Left lobe of liver (tissue), 2 donors: ENCODE measurements around the gene PSMD11. TPM values are rescaled to one million over a fixed set of nuclear protein-coding genes. Genes with fewer than 3 reads are reported as not detected.
"Not testable (repeated sequence)": the region's sequence is repeated elsewhere in the genome, so short reads cannot be mapped to it uniquely, and the experiment has no call there.

Experiments used
- ATAC-seq: fragments of 200-7000 bp; cut with Tn5 transposase; one replicate; pipeline ENCODE4 v1.9.1; 2020; ENCODE audit warnings: mild to moderate bottlenecking, moderate library complexity
- DNase-seq: peaks from one replicate; pipeline ENCODE4 v3.0.0-alpha.2; 2020; ENCODE audit warnings: low spot score
- total RNA-seq: library from RNA; stranded (reverse); gene quantifications from one replicate; pipeline ENCODE4 v1.2.1, GENCODE V29; 2021
- donor health status: DM: no; HTN: no; CAD: no; lungs with moderate emphysema.
- donor health status: DM: no; HTN: yes; CAD: no.

Gene PSMD11
- 49.1 TPM for total RNA-seq

DNA sequence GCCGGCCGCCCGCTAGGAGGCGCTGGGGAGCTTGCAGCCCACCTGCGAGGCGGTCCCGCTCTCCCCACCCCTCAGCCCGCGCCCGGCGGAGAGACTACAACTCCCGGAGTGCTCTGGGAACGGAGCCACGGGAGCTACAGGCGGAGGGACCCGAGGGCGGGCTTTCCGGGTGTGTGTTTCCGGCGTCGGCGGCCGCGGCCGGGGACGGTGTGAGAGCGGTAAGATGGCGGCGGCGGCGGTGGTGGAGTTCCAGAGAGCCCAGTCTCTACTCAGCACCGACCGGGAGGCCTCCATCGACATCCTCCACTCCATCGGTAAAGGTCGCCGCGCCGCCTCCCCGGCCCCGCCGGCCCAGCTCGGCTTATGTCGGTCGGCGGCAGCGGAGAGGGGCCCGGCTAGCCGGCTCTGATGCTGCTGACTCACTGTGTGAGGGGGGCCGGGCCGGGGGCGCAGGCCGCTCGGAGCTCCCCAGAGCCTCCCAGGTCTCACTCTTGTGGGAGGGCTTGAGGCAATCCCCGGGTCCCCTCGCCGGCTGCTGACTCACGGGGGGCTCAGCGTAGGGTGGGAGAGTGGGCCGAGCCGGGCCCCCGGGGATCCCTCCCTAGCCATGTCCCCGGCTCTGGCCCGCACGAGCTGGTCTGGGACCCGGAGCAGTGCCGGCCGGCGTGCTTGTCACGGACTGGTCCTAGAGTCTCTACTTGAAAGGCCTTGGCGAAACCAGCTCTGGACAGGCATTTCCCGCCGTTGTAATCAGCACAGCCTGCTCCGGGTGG lies at the start of gene PSMD11:
PSMD11 (plus strand) TSS at position 210 of the 773 bp plus-strand sequence; CDS start at position 224, 14 bp downstream.
- peak; percentile 97 for ATAC-seq
- DNase-seq = peak; percentile 99

DNA sequence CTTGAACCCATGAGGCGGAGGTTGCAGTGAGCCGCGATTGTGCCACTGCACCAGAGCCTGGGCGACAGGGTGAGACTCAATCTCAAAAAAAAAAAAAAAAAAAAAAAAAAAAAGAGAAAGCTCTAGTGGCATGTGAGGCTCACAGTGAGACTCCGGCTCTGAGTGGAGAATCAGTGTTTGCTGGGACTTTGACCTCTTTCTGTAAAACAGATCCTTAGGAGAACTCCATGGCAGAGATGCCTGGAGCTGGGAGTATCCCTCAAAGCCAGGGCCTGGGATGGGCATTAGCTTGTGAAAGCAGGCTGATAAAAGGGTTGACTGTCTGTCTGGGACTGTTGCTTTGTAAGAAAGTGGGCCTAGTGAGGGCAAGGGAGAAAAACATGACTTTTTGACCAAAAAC lies 48.0 kb upstream of the PSMD11 start:
- ATAC-seq = peak; percentile 59
- DNase-seq = no peak

DNA sequence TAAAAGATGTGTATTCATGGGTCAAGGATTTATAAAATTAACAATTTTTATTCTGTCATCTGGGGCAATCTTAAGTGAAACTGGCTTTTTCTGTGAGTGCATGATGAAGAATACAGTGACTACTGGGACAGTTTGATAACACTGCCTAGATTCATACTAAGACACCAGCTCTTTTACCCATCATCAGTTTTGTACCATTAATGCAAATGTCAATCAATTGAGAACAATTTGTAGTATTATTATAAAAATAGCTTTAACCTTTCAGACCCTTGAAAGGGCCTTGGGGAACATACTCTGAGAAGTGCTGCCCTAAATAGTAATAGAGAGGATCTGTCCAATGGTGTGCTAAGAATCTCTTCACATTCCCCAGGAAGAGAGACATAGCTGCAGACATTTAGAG lies 45.4 kb upstream of the PSMD11 start:
- DNase-seq (no peak), ATAC-seq (no peak)

DNA sequence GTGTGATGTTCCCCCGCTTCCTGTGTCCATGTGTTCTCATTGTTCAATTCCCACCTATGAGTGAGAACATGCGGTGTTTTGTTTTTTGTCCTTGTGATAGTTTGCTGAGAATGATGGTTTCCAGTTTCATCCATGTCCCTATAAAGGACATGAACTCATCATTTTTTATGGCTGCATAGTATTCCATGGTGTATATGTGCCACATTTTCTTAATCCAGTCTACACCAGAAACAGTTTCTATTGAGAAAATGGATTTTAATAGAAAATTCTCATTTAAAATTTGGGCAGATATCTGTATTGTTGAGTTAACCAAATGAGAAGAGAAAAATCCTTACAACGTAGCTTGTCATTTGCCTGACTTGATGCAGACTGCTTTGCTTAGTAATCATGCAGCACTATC lies 34.2 kb upstream of the PSMD11 start:
- ATAC-seq, DNase-seq: not testable (repeated sequence)

DNA sequence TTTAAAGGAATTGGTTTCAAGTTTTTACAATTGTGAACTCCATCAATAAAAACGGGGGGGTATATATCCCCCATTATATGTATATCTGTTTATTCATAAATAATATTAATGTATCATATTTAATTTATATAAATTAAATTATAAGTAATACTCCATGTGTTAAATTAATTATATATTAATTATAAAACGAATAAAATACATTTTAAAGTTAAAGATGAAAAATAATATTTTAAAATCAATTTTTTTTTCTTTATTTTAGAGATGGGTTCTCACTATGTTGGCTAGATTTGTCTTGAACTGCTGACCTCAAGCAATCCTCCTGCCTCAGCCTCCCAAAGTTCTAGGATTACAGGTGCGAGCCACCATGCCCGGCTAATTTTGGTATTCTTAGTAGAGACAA lies 17.4 kb upstream of the PSMD11 start:
- no peak for DNase-seq
- ATAC-seq = no peak

DNA sequence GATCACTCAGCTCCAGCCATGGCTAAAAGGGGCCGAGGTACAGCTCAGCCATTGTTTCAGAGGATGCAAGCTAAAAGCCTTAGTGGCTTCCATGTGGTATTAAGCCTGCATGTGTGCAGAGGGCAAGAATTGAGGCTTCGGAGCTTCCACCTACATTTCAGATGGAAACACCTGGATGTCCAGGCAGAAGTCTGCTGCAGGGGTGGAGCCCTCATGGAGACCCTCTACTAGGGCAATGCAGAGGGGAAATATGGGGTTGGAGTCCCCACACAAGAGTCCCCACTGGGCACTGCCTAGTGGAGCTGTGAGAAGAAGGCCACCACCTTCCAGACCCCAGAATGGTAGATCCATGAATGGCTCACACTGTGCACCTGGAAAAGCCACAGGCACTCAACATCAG lies 14.7 kb upstream of the PSMD11 start:
- ATAC-seq (no peak), DNase-seq (no peak)

DNA sequence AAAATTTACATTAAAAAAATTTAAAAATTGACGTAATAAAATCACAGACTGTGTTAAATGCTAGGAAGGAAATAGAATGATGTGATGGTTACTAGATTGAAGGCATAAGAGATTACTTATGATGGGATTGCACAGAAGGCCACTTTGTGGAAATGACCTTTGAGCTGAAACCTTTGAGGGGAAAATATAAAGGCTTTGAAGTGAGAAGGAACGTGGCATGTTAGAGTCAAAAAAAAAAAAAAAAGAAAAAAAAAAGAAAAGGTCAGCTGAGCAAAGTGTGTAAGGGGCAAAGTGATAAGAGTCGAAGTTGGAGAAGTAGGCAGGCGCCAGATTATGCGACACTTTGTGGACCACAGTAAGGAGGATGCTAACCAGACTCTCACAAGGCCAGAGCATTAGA lies 3.6 kb upstream of the PSMD11 start:
- no peak for ATAC-seq
- no peak for DNase-seq

DNA sequence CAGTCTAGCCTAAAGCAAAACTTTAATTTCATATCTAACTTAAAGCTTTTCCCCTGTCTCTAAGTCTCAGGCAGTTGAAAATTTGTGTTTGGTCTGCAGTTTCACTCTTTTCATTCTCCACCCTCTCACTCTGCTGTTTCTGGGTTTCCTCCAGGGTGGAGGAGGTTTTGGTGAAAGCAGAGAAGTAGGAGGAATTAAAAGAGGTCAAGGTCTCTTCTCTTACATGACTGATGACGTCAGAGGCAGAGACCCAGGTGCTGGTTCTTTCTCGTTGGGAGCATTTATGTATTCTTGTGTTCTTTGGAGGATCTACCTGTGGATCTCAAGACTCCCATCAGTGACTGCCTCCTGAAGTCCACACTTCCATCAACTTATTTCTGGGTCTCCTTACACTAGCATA lies 2.4 kb upstream of the PSMD11 start:
- ATAC-seq (no peak), DNase-seq (no peak)

DNA sequence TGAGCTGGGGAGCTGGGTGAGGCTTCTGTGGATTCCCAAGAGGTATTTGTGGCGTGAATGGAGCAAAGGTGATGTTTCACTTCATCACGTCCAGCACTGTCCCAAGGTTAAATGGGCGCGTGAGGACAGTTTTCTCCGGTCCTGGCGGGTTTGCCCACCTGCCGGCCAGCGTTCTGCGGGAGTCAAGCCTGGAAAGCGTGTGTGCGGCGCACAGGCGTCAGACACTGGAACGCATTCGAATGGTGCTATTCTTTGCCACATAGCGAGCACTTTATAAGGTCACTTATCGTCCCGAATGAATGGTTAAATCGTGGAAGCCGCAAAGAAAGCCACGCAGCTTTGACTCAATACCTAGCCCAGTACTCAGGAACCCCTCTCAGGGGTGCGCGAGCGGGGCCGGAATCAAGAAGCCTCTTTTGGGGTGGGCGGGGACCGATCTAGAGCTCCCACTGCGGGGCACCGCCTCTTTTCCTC lies 446 bp upstream of the PSMD11 start:
- ATAC-seq = no peak
- no peak for DNase-seq

DNA sequence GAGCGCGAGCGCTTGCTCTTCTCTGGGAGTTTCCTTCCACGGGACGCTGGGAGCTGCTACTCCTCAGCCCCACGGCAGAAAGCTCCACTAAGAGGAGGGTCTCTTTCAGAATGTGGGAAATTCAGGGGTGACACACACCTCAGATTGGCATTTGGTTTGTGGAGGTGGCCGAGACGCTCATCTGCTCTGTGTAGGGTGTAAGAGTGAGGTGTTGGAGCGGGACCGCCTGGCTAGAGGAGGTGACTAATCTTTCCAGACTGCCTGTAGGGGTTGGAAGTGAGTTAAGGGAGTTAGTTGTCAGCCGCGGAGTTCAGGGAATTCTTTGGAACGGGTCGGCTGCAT lies 735 bp downstream of the PSMD11 start:
- ATAC-seq (peak; percentile 49), DNase-seq (no peak)

DNA sequence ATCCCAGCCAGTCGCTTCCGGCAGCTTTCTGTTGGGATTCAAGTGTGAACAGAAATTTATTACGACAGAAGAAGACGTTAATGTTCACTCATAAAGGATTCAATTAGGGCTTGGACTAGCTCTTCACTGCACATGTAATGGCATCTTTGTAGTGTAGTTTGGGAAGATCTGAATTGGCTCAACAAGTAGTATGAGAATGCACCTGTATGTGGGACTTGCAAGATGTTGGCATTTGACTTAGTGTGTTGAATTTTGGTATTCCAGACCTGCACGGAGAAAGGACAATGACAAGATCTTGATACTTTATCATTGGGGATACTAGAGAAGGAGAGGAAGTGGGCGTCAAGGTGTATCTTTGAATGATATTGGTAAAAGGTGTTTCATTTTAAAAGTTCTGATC lies 1.2 kb downstream of the PSMD11 start:
- no peak for DNase-seq
- ATAC-seq = no peak

DNA sequence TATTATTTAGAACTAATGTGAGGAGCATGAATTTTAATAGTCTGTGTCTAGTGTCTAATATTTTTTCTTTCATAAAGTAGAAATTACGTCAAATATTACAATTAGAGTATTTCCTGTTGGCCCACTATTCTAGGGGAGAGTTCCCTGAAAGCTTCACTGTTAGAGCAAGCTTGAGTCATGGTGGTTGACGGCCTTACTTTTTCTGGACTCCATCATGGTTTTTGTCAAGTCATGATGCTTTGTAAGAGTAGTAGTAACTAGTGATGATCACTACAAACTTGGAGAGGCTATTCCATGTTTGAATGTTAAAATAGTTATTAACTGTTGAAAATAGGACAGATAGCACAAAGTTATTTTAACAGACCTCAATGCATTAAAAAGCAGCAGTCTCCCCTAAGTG lies 1.7 kb downstream of the PSMD11 start:
- ATAC-seq (no peak), DNase-seq (no peak)

DNA sequence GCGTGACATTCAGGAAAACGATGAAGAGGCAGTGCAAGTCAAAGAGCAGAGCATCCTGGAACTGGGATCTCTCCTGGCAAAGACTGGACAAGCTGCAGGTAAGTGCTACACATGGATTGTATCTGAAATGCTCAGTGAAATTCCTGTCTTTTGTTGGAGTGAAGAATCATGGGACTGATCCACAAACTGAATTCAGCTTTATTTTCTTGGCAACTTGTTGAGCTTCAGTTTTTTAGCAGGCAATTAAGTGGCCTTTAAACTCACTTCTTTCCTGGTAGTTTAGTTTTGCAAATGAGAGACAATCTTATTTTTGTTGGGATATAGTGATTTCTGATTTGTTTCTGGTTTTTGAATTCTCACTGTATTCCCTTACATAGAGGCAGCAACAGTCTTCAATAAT lies 2.6 kb downstream of the PSMD11 start:
- ATAC-seq = no peak
- DNase-seq = no peak

DNA sequence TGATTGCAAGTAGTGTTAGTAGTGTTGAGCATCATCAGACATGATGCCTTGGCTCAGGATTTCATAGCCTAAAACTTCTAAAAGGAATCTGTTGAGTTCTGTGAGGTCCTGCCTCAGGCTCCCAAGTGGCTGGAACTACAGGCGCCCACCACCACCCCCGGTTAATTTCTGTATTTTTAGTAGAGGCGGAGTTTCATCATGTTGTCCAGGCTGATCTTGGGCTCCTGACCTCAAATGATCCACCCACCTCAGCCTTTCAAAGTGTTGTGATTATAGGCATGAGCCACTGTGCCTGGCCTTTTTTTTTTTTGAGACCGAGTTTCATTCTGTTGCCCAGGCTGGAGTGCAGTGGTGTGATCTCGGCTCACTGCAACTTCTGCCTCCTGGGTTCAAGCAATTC lies 5.7 kb downstream of the PSMD11 start:
- ATAC-seq (no peak), DNase-seq (no peak)

DNA sequence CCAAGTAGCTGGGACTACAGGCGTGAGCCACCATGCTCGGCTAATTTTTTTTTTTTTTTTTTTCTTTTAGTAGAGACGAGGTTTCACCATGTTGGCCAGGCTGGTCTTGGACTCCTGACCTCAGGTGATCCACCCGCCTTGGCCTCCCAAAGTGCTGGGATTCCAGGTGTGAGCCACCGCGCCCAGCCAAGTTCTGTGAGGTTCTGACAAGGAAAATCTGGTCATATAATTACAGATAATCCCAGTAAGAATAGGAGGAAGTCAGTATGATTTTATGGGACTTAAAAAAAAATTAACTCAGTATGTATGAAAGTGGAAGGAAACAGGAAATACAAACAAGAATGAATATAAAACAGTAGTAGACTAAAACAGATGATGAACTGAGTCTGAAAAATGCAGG lies 6.1 kb downstream of the PSMD11 start:
- not testable (repeated sequence) for DNase-seq, ATAC-seq

DNA sequence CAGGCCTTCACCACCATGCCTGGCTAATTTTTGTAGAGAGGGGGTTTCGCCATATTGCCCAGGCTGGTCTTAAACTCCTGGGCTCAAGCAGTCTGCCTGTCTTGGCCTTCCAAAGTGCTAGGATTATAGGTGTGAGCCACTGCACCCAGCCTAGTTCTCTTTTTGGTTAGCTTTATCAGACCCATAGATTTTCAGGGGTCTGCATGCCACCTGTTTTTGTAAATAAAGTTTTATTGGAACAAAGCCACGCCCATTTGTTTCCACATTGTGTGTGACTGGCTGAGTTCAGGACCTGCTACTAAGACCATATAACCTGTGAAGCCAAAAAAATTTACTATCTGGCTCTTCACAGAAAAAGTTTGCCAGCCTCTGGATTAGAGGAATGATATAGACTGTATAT lies 7.6 kb downstream of the PSMD11 start:
- DNase-seq (no peak), ATAC-seq (no peak)

DNA sequence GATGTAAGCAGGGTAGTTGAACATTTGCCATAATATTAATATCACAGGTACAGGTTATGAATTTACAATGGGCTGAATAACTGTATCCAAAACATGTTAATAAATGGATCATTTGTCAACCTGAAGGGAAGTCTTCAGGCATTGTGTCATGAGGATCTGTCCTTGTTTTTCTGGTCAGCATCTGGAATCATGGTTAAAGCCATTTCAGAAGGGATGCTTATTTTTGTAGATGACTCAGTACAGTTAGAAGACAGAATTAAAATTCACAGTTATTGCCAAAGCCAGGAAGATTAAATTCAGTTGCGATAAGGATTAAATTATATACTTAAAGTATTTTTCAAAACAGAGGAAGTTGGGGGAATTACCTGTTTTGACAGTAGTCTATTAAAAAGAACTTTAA lies 8.0 kb downstream of the PSMD11 start:
- DNase-seq = no peak
- no peak for ATAC-seq

DNA sequence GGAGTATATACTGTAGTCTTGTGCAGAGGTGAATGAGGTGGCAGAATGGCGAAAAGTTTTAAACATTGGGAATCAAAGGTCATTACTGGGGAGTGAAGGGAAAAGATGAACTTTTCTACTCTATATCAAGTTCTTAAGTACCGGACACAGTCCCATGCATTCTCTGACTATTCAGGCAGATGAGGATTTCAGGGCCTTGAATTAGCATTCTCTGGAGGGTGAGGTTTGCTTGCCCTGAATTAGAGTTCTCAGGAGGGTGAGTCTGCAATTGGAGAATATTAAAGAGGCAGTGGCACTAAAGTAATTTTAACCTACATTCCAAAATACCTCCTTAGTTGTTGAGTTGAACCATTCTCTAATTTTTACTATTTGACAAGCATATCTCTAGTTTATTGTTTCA lies 9.1 kb downstream of the PSMD11 start:
- DNase-seq (no peak), ATAC-seq (no peak)

DNA sequence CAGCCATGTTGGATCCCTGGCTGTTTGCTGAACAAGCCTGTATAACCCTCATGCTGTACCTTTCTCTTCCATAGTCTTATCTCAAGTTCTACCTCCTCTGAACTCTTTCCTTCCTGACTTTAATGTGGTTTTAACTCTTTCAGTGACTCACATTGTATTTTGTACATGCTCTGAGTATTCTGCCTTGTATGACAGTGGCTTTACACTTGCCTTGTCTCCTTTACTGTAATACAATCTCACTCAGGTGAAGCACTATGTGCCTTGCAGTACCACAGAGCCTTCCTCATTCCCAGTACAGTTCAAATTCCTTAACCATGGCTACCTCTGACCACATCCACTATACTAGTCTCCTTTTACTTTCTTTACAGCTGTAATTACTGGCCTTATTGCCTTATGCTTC lies 14.1 kb downstream of the PSMD11 start:
- ATAC-seq = no peak

DNA sequence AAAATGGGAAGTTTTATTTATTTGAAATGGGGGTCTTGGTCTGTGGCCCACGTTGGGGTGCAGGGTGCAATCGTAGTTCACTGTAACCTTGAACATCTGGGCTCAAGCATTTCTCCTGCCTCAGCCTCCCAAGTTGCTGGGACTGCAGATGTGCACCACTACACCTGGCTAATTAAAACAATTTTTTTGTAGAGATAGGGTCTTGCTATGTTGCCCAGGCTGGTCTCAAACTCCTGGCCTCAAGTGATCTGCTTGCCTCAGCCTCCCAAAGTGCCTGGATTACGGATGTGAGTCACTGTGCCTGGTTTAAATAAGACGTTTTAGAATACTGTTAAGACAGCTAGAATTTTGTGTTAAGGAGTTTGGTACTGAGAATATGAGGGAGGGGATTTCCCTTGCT lies 15.7 kb downstream of the PSMD11 start:
- DNase-seq = no peak
- no peak for ATAC-seq

More for the DNA sequence above, 14.1 kb downstream of the PSMD11 start:
- DNase-seq = no peak

DNA sequence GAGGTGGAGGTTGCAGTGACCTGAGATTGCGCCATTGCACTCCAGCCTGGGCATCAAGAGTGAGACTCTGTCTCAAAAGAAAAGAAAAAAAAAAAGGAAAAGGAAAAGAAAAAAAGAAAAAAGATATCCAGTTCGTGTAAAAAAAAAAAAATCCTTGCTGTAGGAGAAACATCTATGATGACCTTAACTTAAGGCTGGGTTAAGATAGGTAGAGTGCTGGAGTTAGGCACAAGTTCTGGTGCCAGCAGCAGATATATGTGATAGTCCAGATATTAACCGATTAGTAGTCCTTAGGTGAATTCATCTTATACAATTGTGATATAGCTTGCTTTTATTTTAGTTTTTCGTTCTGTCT lies 17.2 kb downstream of the PSMD11 start:
- DNase-seq (no peak), ATAC-seq (peak; percentile 59)

DNA sequence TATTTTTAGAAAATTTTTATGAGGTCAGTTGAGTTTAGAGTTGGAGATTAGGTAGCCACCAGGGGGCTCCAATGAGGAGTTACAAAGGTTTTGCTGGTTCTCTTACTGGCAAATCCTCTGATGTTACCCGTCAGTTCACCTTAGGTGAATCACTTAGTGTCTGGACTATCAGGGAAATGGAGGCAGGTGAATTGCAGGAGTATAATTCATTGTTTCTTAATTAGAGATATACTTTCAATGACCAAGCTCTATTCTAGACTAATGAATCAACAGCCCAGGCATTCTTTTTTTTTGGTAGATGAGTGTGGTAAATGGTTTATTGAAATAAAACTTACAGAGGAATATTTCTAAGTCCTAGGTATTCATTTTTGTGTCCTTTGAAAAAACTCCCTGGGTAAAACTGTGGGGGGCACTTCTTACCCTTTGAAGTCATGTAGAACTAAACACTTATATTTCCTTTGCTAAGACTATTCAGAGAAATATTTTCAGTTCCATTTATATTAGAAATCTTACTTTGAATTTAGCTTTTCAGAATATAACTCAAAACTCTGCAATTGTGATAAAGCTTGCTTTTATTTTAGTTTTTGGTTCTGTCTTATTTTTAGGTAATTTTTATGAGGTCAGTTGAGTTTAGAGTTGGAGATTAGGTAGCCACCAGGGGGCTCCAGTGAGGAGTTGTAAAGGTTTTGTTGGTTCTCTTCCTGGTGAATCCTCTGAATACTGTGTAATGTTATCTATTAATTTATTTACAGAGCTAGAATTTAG lies 17.7 kb downstream of the PSMD11 start:
- peak; percentile 92 for ATAC-seq
- DNase-seq = no peak

DNA sequence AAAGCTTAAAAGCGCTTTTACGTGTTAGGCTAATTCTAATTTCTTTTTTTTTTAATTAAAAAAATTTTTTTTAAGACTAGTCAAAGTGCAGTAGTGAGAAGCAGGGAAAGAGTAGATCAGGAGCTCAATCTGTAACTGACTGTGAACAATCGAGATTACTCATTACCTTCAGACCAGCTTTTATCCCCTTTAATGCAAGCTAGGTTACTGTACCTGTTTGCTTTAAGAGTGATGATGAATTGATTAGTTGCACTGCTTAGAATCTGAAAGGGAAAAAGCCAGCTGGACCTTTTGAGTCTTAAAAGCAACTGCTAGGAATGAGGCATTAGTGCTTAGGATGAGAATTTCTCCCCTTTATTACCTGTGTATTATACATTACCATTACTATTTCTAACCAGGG lies 19.0 kb downstream of the PSMD11 start:
- DNase-seq (no peak), ATAC-seq (no peak)
